Measurements from ENCODE around the gene NEK9.

GRCh38 chr14:75060420-75060819 is 66.4 kb downstream of the NEK9 start:
- TF ChIP-seq RARB (CRISPR knock-in tag; IDR thresholded peaks at IDR 0.05) (no peak), ZFP30 (CRISPR knock-in tag; IDR thresholded peaks at IDR 0.05) (no peak), TOX (CRISPR knock-in tag; IDR thresholded peaks at IDR 0.05; ENCODE audit: borderline replicate concordance) (no peak), SNAI2 (CRISPR knock-in tag; IDR thresholded peaks at IDR 0.05) (no peak), CSRNP3 (CRISPR knock-in tag; IDR thresholded peaks at IDR 0.05) (no peak), ZNF70 (CRISPR knock-in tag; IDR thresholded peaks at IDR 0.05) (no peak)

Measured in SK-N-SH treated with all-trans-retinoic acid at 6 μM for 48 hours (cell line).